CD14-positive monocyte (primary cell): Measurements from ENCODE around the gene HNRNPAB. TPM values are rescaled to one million over a fixed set of nuclear protein-coding genes. Genes with fewer than 3 reads are reported as not detected.

Source experiments
- DNase-seq, 3 donors: peaks; one replicate each; pipeline ENCODE4 v3.0.0-alpha.2; 2011 to 2022
- H2AFZ ChIP-seq: 2 replicates; pipeline ENCODE4 v1.6.0; 2012; ENCODE audit warnings: mild to moderate bottlenecking, low read depth, low read length, inconsistent platforms; ENCODE audit not compliant: insufficient read depth, poor library complexity, severe bottlenecking
- H3K27ac ChIP-seq, 2 donors: 1 replicate in 1 of 2; 2 replicates in 1 of 2; pipeline ENCODE4 v1.5.1; 2012 to 2013; ENCODE audit warnings: low read length in 2 of 2, control low read depth in 1 of 2, inconsistent platforms in 1 of 2, low read depth in 1 of 2, mild to moderate bottlenecking in 1 of 2
- H3K27me3 ChIP-seq, 2 donors: one replicate each; pipeline versions ENCODE4 v1.6.0 to v1.6.1; 2011 to 2013; ENCODE audit warnings: low read length in 2 of 2; ENCODE audit not compliant: control insufficient read depth in 2 of 2, insufficient read depth in 2 of 2
- H3K36me3 ChIP-seq, 2 donors: replicated peaks in 1 of 2; 1 replicate in 1 of 2; 2 replicates in 1 of 2; pipeline versions ENCODE4 v1.5.1 to v1.6.1; 2012 to 2013; ENCODE audit warnings: low read length in 2 of 2, control low read depth in 1 of 2, inconsistent platforms in 1 of 2, mild to moderate bottlenecking in 1 of 2; ENCODE audit not compliant: insufficient read depth in 2 of 2, control insufficient read depth in 1 of 2
- H3K4me1 ChIP-seq, 2 donors: 1 replicate in 1 of 2; 2 replicates in 1 of 2; pipeline versions ENCODE4 v1.5.1 to v1.6.1; 2012 to 2013; ENCODE audit warnings: low read length in 2 of 2, control low read depth in 1 of 2, inconsistent platforms in 1 of 2, mild to moderate bottlenecking in 1 of 2, moderate library complexity in 1 of 2; ENCODE audit not compliant: insufficient read depth in 2 of 2, control insufficient read depth in 1 of 2
- H3K4me2 ChIP-seq: replicated peaks from 2 replicates; pipeline ENCODE3; 2012; ENCODE audit warnings: low read length, moderate library complexity, mild to moderate bottlenecking; ENCODE audit not compliant: poor library complexity, severe bottlenecking; ENCODE audit errors: extremely low read depth
- H3K4me3 ChIP-seq, 3 experiments: fragments of 200-600 bp in 1 of 3; sonication (generic) in 1 of 3; replicated peaks in 1 of 3; 1 replicate in 2 of 3; 2 replicates in 1 of 3; pipeline ENCODE4 v1.5.1; 2011 to 2013; ENCODE audit warnings: low read length in 3 of 3, mild to moderate bottlenecking in 3 of 3, control low read depth in 2 of 3, low read depth in 2 of 3, inconsistent platforms in 1 of 3, moderate library complexity in 1 of 3
- H3K79me2 ChIP-seq: 2 replicates; pipeline ENCODE4 v1.6.0; 2012; ENCODE audit warnings: mild to moderate bottlenecking, control low read depth, inconsistent platforms, low read length, moderate library complexity; ENCODE audit not compliant: insufficient read depth
- H3K9ac ChIP-seq: 2 replicates; pipeline ENCODE4 v1.6.0; 2017; ENCODE audit warnings: low read length, mild to moderate bottlenecking; ENCODE audit not compliant: insufficient read depth, poor library complexity, severe bottlenecking
- H3K9me3 ChIP-seq, 2 donors: replicated peaks in 1 of 2; 1 replicate in 1 of 2; 2 replicates in 1 of 2; pipeline versions ENCODE4 v1.5.1 to v1.6.1; 2012 to 2013; ENCODE audit warnings: low read length in 2 of 2, control low read depth in 1 of 2; ENCODE audit not compliant: control insufficient read depth in 1 of 2, insufficient read depth in 1 of 2
- H4K20me1 ChIP-seq: 2 replicates; pipeline ENCODE4 v1.6.0; 2012; ENCODE audit warnings: mild to moderate bottlenecking, low read length, control low read depth, moderate library complexity; ENCODE audit not compliant: insufficient read depth
- H3K27ac Mint-ChIP-seq, 7 donors: one replicate each; pipeline ENCODE4 v1.8.0; 2020; ENCODE audit warnings: mild to moderate bottlenecking in 7 of 7, mixed read lengths in 7 of 7, moderate library complexity in 6 of 7, inconsistent platforms in 2 of 7
- H3K27me3 Mint-ChIP-seq, 3 donors: one replicate each; pipeline ENCODE4 v1.8.0; 2021 to 2022; ENCODE audit warnings: low read depth in 3 of 3, mild to moderate bottlenecking in 3 of 3, mixed read lengths in 3 of 3, moderate library complexity in 3 of 3, inconsistent platforms in 1 of 3
- H3K36me3 Mint-ChIP-seq, 2 donors: one replicate each; pipeline ENCODE4 v1.8.0; 2020; ENCODE audit warnings: mixed read lengths in 2 of 2, inconsistent platforms in 1 of 2, mild to moderate bottlenecking in 1 of 2
- H3K4me1 Mint-ChIP-seq: one replicate; pipeline ENCODE4 v1.8.0; 2020; ENCODE audit warnings: mild to moderate bottlenecking, mixed read lengths
- H3K4me3 Mint-ChIP-seq, 2 donors: one replicate each; pipeline ENCODE4 v1.8.0; 2020; ENCODE audit warnings: mild to moderate bottlenecking in 2 of 2, mixed read lengths in 2 of 2, moderate library complexity in 1 of 2
- H3K9me3 Mint-ChIP-seq, 7 donors: one replicate each; pipeline ENCODE4 v1.8.0; 2020 to 2022; ENCODE audit warnings: mixed read lengths in 7 of 7, mild to moderate bottlenecking in 6 of 7, moderate library complexity in 6 of 7, inconsistent platforms in 2 of 7
- CTCF ChIP-seq: fragments of 200-600 bp; IDR thresholded peaks from one replicate; pipeline ENCODE4 v1.8.0; 2022; ENCODE audit warnings: antibody characterized with exemption, mild to moderate bottlenecking
- WGBS: methylation state at CpG from one replicate; pipeline ENCODE4 v1.1.5; 2013; ENCODE audit warnings: missing lambda C conversion rate; ENCODE audit not compliant: insufficient coverage; 5-methylcytosine and 5-hydroxymethylcytosine counted together
- intact Hi-C, 2 donors: fragments of 100-400 bp; cut with micrococcal nuclease; formaldehyde crosslinking; loops; one replicate each; pipeline versions ENCODE4 v1.15.0 to v1.15.1; 2023
- polyA plus RNA-seq, 3 donors: library from polyadenylated mRNA; depleted of rRNA in 1 of 3; unstranded in 2 of 3; stranded (reverse) in 1 of 3; fragments of 300-500 nt in 2 of 3; fragments of >200 nt in 1 of 3; fragmentation: Illumina TruSeq in 2 of 3; gene quantifications; 1 replicate in 2 of 3; 2 replicates in 1 of 3; pipeline ENCODE4 v1.2.3, GENCODE V29; 2012 to 2021

HNRNPAB gene
- polyA plus RNA-seq, 3 donors: 44.8 to 59.4 (median 54.2) TPM

GRCh38 chr5:178202541-178202940 lies 1.8 kb upstream of the HNRNPAB start:
- H3K36me3 Mint-ChIP-seq: peaks cover 16% of the 10 kb centered on the region in 2 donors
- WGBS: 91% methylated on average over 6 of the region's 10 CpGs
- no peak overlapping the region for H3K4me3 Mint-ChIP-seq
- H3K9me3 Mint-ChIP-seq: no peaks in the 10 kb centered on the region
- TF ChIP-seq CTCF: no peak
- H3K27me3 Mint-ChIP-seq: no peaks in the 10 kb centered on the region
- no peak overlapping the region for H2AFZ ChIP-seq
- no peak overlapping the region for H3K4me3 ChIP-seq
- peaks cover 50% of the 10 kb centered on the region for H3K4me1 Mint-ChIP-seq
- intact Hi-C loops: no loop called here
- H3K79me2 ChIP-seq: peaks cover 41% of the 10 kb centered on the region
- H3K27ac Mint-ChIP-seq: no peak overlapping the region
- H3K36me3 ChIP-seq: peaks cover 9 to 15% of the 10 kb centered on the region in 2 donors
- no peaks in the 10 kb centered on the region for H3K9me3 ChIP-seq
- H3K27ac ChIP-seq: no peak overlapping the region
- no peak overlapping the region for H3K4me2 ChIP-seq
- H3K27me3 ChIP-seq: no peaks in the 10 kb centered on the region
- no peak for DNase-seq
- H3K4me1 ChIP-seq: peaks cover 32 to 46% of the 10 kb centered on the region in 2 donors
- no peak overlapping the region for H3K9ac ChIP-seq
- H4K20me1 ChIP-seq: peaks cover 24% of the 10 kb centered on the region

- Mint-ChIP-seq H3K36me3 (peaks cover 26 to 27% of the 10 kb centered on the region in 2 donors), H3K4me3 (peak overlapping the region; percentile 88 to 89), H3K27me3 (no peaks in the 10 kb centered on the region), H3K27ac (peak overlapping the region in 6 of 7 donors; percentile 83 to 93 (median 88)), H3K4me1 (peaks cover 53% of the 10 kb centered on the region), H3K9me3 (no peaks in the 10 kb centered on the region)
- Histone ChIP-seq H3K4me3 (peak overlapping the region; percentile 77 to 81 (median 80)), H2AFZ (peak overlapping the region; percentile 73), H4K20me1 (peaks cover 36% of the 10 kb centered on the region), H3K79me2 (peaks cover 53% of the 10 kb centered on the region), H3K27ac (peak overlapping the region; percentile 42 to 71), H3K27me3 (no peaks in the 10 kb centered on the region), H3K9ac (peak overlapping the region; percentile 88), H3K9me3 (no peaks in the 10 kb centered on the region), H3K4me2 (peak overlapping the region; percentile 82), H3K4me1 (peaks cover 31 to 50% of the 10 kb centered on the region in 2 donors), H3K36me3 (peaks cover 21 to 27% of the 10 kb centered on the region in 2 donors)
- intact Hi-C loops: no loop called here
- DNase-seq: no peak
- TF ChIP-seq CTCF: no peak
- 0% methylated on average over 19 of the region's 30 CpGs for WGBS
These were observed 607 bp upstream of the HNRNPAB start for GRCh38 chr5:178203670-178204181.
